HCT116 (cell line): ENCODE results near the gene ADGRB3. TPM values are rescaled to one million over a fixed set of nuclear protein-coding genes. Genes with fewer than 3 reads are reported as not detected.

ENCODE experiments used
- ATAC-seq: fragments of 200-7000 bp; cut with Tn5 transposase; 2 replicates; pipeline ENCODE4 v1.9.1; 2020; ENCODE audit warnings: mild to moderate bottlenecking, moderate library complexity
- BruUV-seq: library from RNA; stranded (reverse); fragments of 400-500 nt; replicated peaks from 2 replicates; lab custom pipeline; 2021; lab: Mats Ljungman, UMichigan
- CTCF ChIA-PET: fragments of 300-600 bp; sonication (Branson Sonifier 250); formaldehyde crosslinking; loops from one replicate; lab custom pipeline; 2021; ENCODE audit warnings: antibody characterized with exemption; lab: Charles Lee
- POLR2A ChIA-PET: fragments of 300-600, 350-600 bp; sonication (Branson Sonifier 250); formaldehyde crosslinking; loops from one replicate; lab custom pipeline; 2021; ENCODE audit warnings: antibody characterized with exemption; lab: Charles Lee
- RAD21 ChIA-PET, 2 experiments: fragments of 300-600 bp; sonication (Branson Sonifier 250); formaldehyde crosslinking; loops; one replicate each; lab custom pipeline; 2023; ENCODE audit warnings: low total read pairs in 2 of 2; ENCODE audit not compliant: uncharacterized antibody in 2 of 2, unreplicated experiment in 2 of 2, low non-redundant PET in 1 of 2; lab: Charles Lee
- DNase-seq: peaks from one replicate; pipeline ENCODE4 v3.0.0-alpha.2; 2010; ENCODE audit warnings: low read depth, low spot score
- H2AFZ ChIP-seq: fragments of 200-600 bp; shearing (Covaris generic), sonication (generic); 2 replicates; pipeline ENCODE4 v1.6.1; 2017; ENCODE audit warnings: low read depth, mixed run types, mixed read lengths, antibody characterized with exemption, low read length; ENCODE audit not compliant: poor library complexity, severe bottlenecking
- H3K27ac ChIP-seq: 2 replicates; pipeline ENCODE4 v1.5.1; 2012; ENCODE audit warnings: low read depth, low read length
- H3K27me3 ChIP-seq: fragments of 200-600 bp; sonication (generic); 2 replicates; pipeline ENCODE4 v1.6.1; 2016; ENCODE audit warnings: mixed run types, low read length, mixed read lengths; ENCODE audit not compliant: insufficient read depth
- H3K36me3 ChIP-seq, 2 experiments: fragments of 200-500 bp in 1 of 2; fragments of 200-600 bp in 1 of 2; sonication (Bioruptor generic) in 1 of 2; sonication (generic) in 1 of 2; 2 replicates each; pipeline versions ENCODE4 v1.5.1 to v1.6.1; 2014 to 2016; ENCODE audit warnings: low read length in 2 of 2, inconsistent platforms in 1 of 2, mixed read lengths in 1 of 2, mixed run types in 1 of 2; ENCODE audit not compliant: insufficient read depth in 2 of 2, control insufficient read depth in 1 of 2
- H3K4me1 ChIP-seq, 2 experiments: fragments of 200-600 bp in 1 of 2; sonication (generic) in 1 of 2; 2 replicates each; pipeline versions ENCODE4 v1.5.1 to v1.6.1; 2012 to 2017; ENCODE audit warnings: low read length in 2 of 2, inconsistent platforms in 1 of 2, mild to moderate bottlenecking in 1 of 2, mixed read lengths in 1 of 2, mixed run types in 1 of 2, moderate library complexity in 1 of 2; ENCODE audit not compliant: insufficient read depth in 2 of 2, control insufficient read depth in 1 of 2
- H3K4me2 ChIP-seq: fragments of 200-600 bp; sonication (generic); 2 replicates; pipeline ENCODE4 v1.6.1; 2017; ENCODE audit warnings: mixed run types, low read length, mixed read lengths
- H3K4me3 ChIP-seq, 2 experiments: fragments of 200-600 bp in 1 of 2; sonication (generic) in 1 of 2; replicated peaks in 1 of 2; 2 replicates each; pipeline ENCODE4 v1.5.1; 2011 to 2016; ENCODE audit warnings: low read length in 2 of 2, control low read depth in 1 of 2, low read depth in 1 of 2, mild to moderate bottlenecking in 1 of 2, mixed read lengths in 1 of 2, mixed run types in 1 of 2
- H3K79me2 ChIP-seq: fragments of 200-600 bp; sonication (generic); 2 replicates; pipeline ENCODE4 v1.6.1; 2017; ENCODE audit warnings: mild to moderate bottlenecking, mixed run types, low read length, moderate library complexity, mixed read lengths; ENCODE audit not compliant: insufficient read depth
- H3K9ac ChIP-seq: fragments of 200-600 bp; sonication (generic); 2 replicates; pipeline ENCODE4 v1.6.1; 2016; ENCODE audit warnings: low read length, mixed read lengths
- H3K9me2 ChIP-seq: fragments of 200-600 bp; sonication (generic), shearing (Covaris generic); 2 replicates; pipeline ENCODE4 v1.6.1; 2017; ENCODE audit warnings: mixed run types, mild to moderate bottlenecking, moderate library complexity; ENCODE audit not compliant: insufficient read depth
- H3K9me3 ChIP-seq, 2 experiments: fragments of 200-500 bp in 1 of 2; fragments of 200-600 bp in 1 of 2; sonication (Bioruptor generic) in 1 of 2; sonication (generic) in 1 of 2; 2 replicates each; pipeline ENCODE4 v1.6.1; 2014 to 2017; ENCODE audit warnings: low read length in 2 of 2, mixed read lengths in 2 of 2, inconsistent platforms in 1 of 2, low read depth in 1 of 2, mild to moderate bottlenecking in 1 of 2, mixed run types in 1 of 2, moderate library complexity in 1 of 2; ENCODE audit not compliant: control insufficient read depth in 1 of 2, insufficient read depth in 1 of 2
- H4K20me1 ChIP-seq: fragments of 200-600 bp; sonication (generic), shearing (Covaris generic); 2 replicates; pipeline ENCODE4 v1.6.1; 2017; ENCODE audit warnings: mixed run types, mild to moderate bottlenecking, moderate library complexity; ENCODE audit not compliant: insufficient read depth
- ATF3 ChIP-seq: IDR thresholded peaks from 2 replicates; pipeline ENCODE4 v1.6.1; 2012
- CBX3 ChIP-seq: IDR thresholded peaks from 2 replicates; pipeline ENCODE4 v1.6.1; 2012; ENCODE audit warnings: low read depth
- CEBPB ChIP-seq: IDR thresholded peaks from 2 replicates; pipeline ENCODE4 v1.6.1; 2012; ENCODE audit warnings: low read depth
- ELF1 ChIP-seq: IDR thresholded peaks from 2 replicates; pipeline ENCODE4 v1.6.1; 2012; ENCODE audit warnings: low read depth, borderline replicate concordance
- EZH2 ChIP-seq: fragments of 200-600 bp; sonication (generic); IDR thresholded peaks from 2 replicates; pipeline ENCODE4 v1.6.1; 2017; ENCODE audit warnings: antibody characterized with exemption, mixed run types
- EZH2phosphoT487 ChIP-seq: fragments of 200-600 bp; IDR thresholded peaks from 2 replicates; pipeline ENCODE4 v1.6.1; 2018; ENCODE audit warnings: antibody characterized with exemption, borderline replicate concordance
- JUND ChIP-seq: IDR thresholded peaks from 2 replicates; pipeline ENCODE4 v1.6.1; 2012
- MAX ChIP-seq: IDR thresholded peaks from 2 replicates; pipeline ENCODE4 v1.6.1; 2012
- POLR2A ChIP-seq: IDR thresholded peaks from 2 replicates; pipeline ENCODE4 v1.7.0; 2011; ENCODE audit warnings: borderline replicate concordance; ENCODE audit not compliant: insufficient read depth, insufficient read length; ENCODE audit errors: extremely low read depth
- POLR2AphosphoS5 ChIP-seq: IDR thresholded peaks from 2 replicates; pipeline ENCODE4 v1.6.1; 2011; ENCODE audit warnings: mild to moderate bottlenecking, low read depth, low read length, moderate library complexity
- SP1 ChIP-seq: IDR thresholded peaks from 2 replicates; pipeline ENCODE4 v1.6.1; 2012; ENCODE audit warnings: low read depth
- SRF ChIP-seq: IDR thresholded peaks from 2 replicates; pipeline ENCODE4 v1.6.1; 2012; ENCODE audit warnings: low read depth
- TCF7L2 ChIP-seq: IDR thresholded peaks from 2 replicates; pipeline ENCODE4 v1.7.0; 2011; ENCODE audit warnings: borderline replicate concordance, inconsistent platforms; ENCODE audit not compliant: insufficient read depth, insufficient read length; ENCODE audit errors: extremely low read depth
- ZBTB33 ChIP-seq: IDR thresholded peaks from 2 replicates; pipeline ENCODE4 v1.6.1; 2011; ENCODE audit warnings: mild to moderate bottlenecking, low read length, moderate library complexity; ENCODE audit not compliant: insufficient replicate concordance; ENCODE audit errors: extremely low read depth
- ZFX ChIP-seq: fragments of 450-650 bp; IDR thresholded peaks from 2 replicates; pipeline ENCODE4 v1.6.1; 2017
- ZNF274 ChIP-seq: fragments of 200-500 bp; sonication (Bioruptor generic); IDR thresholded peaks from 2 replicates; pipeline ENCODE4 v1.6.1; 2014; ENCODE audit warnings: mild to moderate bottlenecking, low read depth, low read length, inconsistent platforms
- intact Hi-C: fragments of 100-400 bp; cut with micrococcal nuclease; formaldehyde crosslinking; loops from 2 replicates; pipeline ENCODE4 v1.10.0; 2022
- total RNA-seq: library from RNA; stranded (reverse); gene quantifications from one replicate; pipeline ENCODE4 v1.2.1, GENCODE V29; 2021; ENCODE audit not compliant: unreplicated experiment
- TF ChIP-seq, protein P1 (sequence below), 3 experiments: fragments of 200-600 bp in 1 of 3; sonication (generic) in 1 of 3; IDR thresholded peaks in 2 of 3; conservative IDR thresholded peaks in 1 of 3; 2 replicates each; pipeline ENCODE4 v1.5.1; 2012 to 2017; ENCODE audit warnings: low read depth in 2 of 3, low read length in 2 of 3, antibody characterized with exemption in 1 of 3, borderline replicate concordance in 1 of 3, control low read depth in 1 of 3, mild to moderate bottlenecking in 1 of 3, mixed read lengths in 1 of 3, mixed run types in 1 of 3, moderate library complexity in 1 of 3; ENCODE audit not compliant: insufficient read depth in 1 of 3

The ADGRB3 gene
- total RNA-seq, 1 experiment from 2014 or later, result not detected

DNA sequence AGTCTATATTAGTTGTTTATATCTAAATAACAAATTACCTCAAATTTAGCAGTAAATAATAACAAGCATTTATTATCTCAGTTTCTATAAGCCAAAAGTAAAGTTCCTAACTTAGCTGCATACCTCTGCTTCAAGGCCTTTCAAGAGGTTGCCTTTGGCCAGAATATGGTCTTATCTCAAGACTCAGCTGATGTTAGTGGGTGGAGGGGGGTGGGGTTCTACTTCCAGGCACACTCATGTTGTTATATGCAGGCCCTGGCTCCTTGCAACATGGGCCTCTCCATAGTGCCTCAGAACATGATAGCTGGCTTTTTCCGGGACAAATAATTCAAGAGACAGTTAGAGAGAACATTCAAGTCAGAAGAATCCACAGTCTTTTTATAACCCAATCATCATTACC, 266.0 kb downstream of the ADGRB3 start:
- Histone ChIP-seq H3K27ac (no peak overlapping the region), H3K79me2 (no peaks in the 10 kb centered on the region), H3K36me3 (no peaks in the 10 kb centered on the region), H3K9ac (no peak overlapping the region), H2AFZ (no peak overlapping the region), H4K20me1 (no peaks in the 10 kb centered on the region), H3K4me2 (no peak overlapping the region), H3K9me2 (no peaks in the 10 kb centered on the region), H3K9me3 (peaks cover 6 to 7% of the 10 kb centered on the region in 2 experiments; a peak in 2 of 4 replicates), H3K27me3 (no peaks in the 10 kb centered on the region), H3K4me1 (no peaks in the 10 kb centered on the region), H3K4me3 (no peak overlapping the region)
- ATAC-seq (no peak), DNase-seq (no peak)
- no peak for TF ChIP-seq TCF7L2
- TF ChIP-seq MAX, result no peak
- TF ChIP-seq JUND, result no peak
- TF ChIP-seq EZH2, result no peak
- TF ChIP-seq ATF3, result no peak
- no peak for TF ChIP-seq ZNF274
- TF ChIP-seq ZBTB33, result no peak
- TF ChIP-seq ZFX, result no peak
- no peak for TF ChIP-seq CEBPB
- no peak for TF ChIP-seq POLR2AphosphoS5
- no peak for TF ChIP-seq SP1
- TF ChIP-seq SRF, result no peak
- no peak for TF ChIP-seq EZH2phosphoT487
- TF ChIP-seq ELF1, result no peak
- TF ChIP-seq, protein P1, sequence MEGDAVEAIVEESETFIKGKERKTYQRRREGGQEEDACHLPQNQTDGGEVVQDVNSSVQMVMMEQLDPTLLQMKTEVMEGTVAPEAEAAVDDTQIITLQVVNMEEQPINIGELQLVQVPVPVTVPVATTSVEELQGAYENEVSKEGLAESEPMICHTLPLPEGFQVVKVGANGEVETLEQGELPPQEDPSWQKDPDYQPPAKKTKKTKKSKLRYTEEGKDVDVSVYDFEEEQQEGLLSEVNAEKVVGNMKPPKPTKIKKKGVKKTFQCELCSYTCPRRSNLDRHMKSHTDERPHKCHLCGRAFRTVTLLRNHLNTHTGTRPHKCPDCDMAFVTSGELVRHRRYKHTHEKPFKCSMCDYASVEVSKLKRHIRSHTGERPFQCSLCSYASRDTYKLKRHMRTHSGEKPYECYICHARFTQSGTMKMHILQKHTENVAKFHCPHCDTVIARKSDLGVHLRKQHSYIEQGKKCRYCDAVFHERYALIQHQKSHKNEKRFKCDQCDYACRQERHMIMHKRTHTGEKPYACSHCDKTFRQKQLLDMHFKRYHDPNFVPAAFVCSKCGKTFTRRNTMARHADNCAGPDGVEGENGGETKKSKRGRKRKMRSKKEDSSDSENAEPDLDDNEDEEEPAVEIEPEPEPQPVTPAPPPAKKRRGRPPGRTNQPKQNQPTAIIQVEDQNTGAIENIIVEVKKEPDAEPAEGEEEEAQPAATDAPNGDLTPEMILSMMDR (IDR thresholded peaks at IDR 0.05 in 2 of 3, conservative IDR thresholded peaks at IDR 0.05 in 1 of 3; ENCODE audit: borderline replicate concordance in 1 of 3, insufficient read depth in 1 of 3, low read depth in 2 of 3, low read length in 2 of 3), result no peak
- TF ChIP-seq POLR2A, result no peak
- TF ChIP-seq CBX3, result no peak
- intact Hi-C loops, result no loop called here
- ChIA-PET CTCF (no interaction called here), POLR2A (no interaction called here), RAD21 (no interaction called here)
- BruUV-seq, result no TSS peak
